Stomach (tissue), 9 donors: ENCODE measurements around the gene AXIN2. TPM values are rescaled to one million over a fixed set of nuclear protein-coding genes. Genes with fewer than 3 reads are reported as not detected.

Source experiments
- DNase-seq, 2 donors: peaks; one replicate each; pipeline versions ENCODE4 v3.0.0 to v3.0.0-alpha.2; 2013 to 2019
- H3K27ac ChIP-seq, 5 donors: fragments of 200-600 bp in 4 of 5; sonication (generic) in 4 of 5; one replicate each; pipeline ENCODE4 v1.5.1; 2013 to 2019; ENCODE audit warnings: mild to moderate bottlenecking in 1 of 5, moderate library complexity in 1 of 5
- H3K27me3 ChIP-seq, 3 donors: fragments of 200-600 bp; sonication (generic); one replicate each; pipeline ENCODE4 v1.5.1; 2017 to 2019; ENCODE audit warnings: mixed run types in 1 of 3
- H3K36me3 ChIP-seq, 4 donors: fragments of 200-600 bp; sonication (generic); 1 replicate in 3 of 4; 2 replicates in 1 of 4; pipeline ENCODE4 v1.5.1; 2016 to 2019
- H3K4me1 ChIP-seq, 4 donors: fragments of 200-600 bp; sonication (generic); one replicate each; pipeline ENCODE4 v1.5.1; 2016 to 2019
- H3K4me3 ChIP-seq, 4 donors: fragments of 200-600 bp; sonication (generic) in 3 of 4; one replicate each; pipeline ENCODE4 v1.5.1; 2016 to 2019; ENCODE audit warnings: mild to moderate bottlenecking in 1 of 4
- H3K9me3 ChIP-seq, 4 donors: fragments of 200-600 bp; sonication (generic); one replicate each; pipeline ENCODE4 v1.5.1; 2016 to 2019
- CTCF ChIP-seq, 7 experiments: fragments of 450-650 bp in 4 of 7; fragments of 200-600 bp in 3 of 7; sonication (generic) in 3 of 7; IDR thresholded peaks; one replicate each; pipeline ENCODE4 v1.5.1; 2016 to 2019; ENCODE audit warnings: antibody characterized with exemption in 7 of 7, control low read depth in 2 of 7, mild to moderate bottlenecking in 1 of 7
- EP300 ChIP-seq: sonication (generic); formaldehyde crosslinking; IDR thresholded peaks from one replicate; pipeline ENCODE4 v1.6.1; 2017; ENCODE audit warnings: antibody characterized with exemption
- POLR2A ChIP-seq, 4 donors: fragments of 450-650 bp; IDR thresholded peaks; one replicate each; pipeline ENCODE4 v1.6.1; 2016; ENCODE audit warnings: antibody characterized with exemption in 4 of 4, control low read depth in 2 of 4, mild to moderate bottlenecking in 1 of 4, moderate library complexity in 1 of 4
- POLR2AphosphoS5 ChIP-seq, 3 donors: sonication (generic); formaldehyde crosslinking; IDR thresholded peaks; one replicate each; pipeline ENCODE4 v1.6.1; 2016; ENCODE audit warnings: antibody characterized with exemption in 3 of 3
- WGBS, 5 donors: extraction: QIAGEN DNeasy Blood & Tissue Kit in 3 of 5; methylation state at CpG; one replicate each; pipeline versions ENCODE4 v1.1.5 to v1.1.7; 2013 to 2018; 5-methylcytosine and 5-hydroxymethylcytosine counted together
- intact Hi-C: fragments of 100-400 bp; cut with DNase I; formaldehyde crosslinking; loops from one replicate; pipeline ENCODE4 v1.15.1; 2023; ENCODE audit warnings: low total_unique reads
- polyA plus RNA-seq, 3 donors: library from polyadenylated mRNA; stranded (reverse); fragments of 200-250 nt; gene quantifications; one replicate each; pipeline ENCODE4 v1.2.3, GENCODE V29; 2013
- total RNA-seq, 5 donors: library from RNA; depleted of rRNA; stranded (reverse); fragments of >200 nt; gene quantifications; one replicate each; pipeline versions ENCODE4 v1.1.0 to v1.2.3, GENCODE V29; 2014 to 2016
- donor health status: healthy with polysubstance abuse.
- donor health status: Bipolar disorder and iron deficiency.
- donor health status: healthy.

AXIN2 gene
- total and polyA plus RNA-seq, 8 donors: 2.7 to 46.9 (median 12.0) TPM

DNA sequence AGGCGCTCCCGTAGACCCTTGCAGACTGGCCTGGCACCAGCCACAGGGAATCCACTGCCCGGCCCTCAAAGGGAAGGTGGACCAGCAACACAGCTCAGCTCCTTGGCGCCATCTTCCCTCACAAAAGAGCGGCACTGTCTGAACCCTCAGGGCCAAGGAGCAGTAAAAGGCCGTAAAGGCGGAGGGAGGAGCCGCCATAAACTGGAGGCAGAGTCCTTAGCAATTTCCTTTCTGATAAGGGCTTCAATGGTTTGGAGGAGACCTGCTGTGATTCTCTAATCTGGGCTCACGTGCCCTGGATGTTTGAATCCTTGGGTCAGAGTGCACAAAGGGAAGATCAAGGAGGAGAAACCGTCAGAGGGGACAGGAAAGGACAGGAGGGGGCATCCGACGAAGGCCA lies 15.5 kb upstream of the AXIN2 start:
- WGBS, 5 donors: 77 to 90% (median 83%) methylated on average over 12 of the region's 12 CpGs
- Histone ChIP-seq H3K4me1 (no peaks in the 10 kb centered on the region), H3K9me3 (no peaks in the 10 kb centered on the region), H3K4me3 (no peak overlapping the region), H3K36me3 (no peaks in the 10 kb centered on the region), H3K27ac (no peak overlapping the region), H3K27me3 (no peaks in the 10 kb centered on the region)
- TF ChIP-seq POLR2AphosphoS5 (IDR thresholded peaks at IDR 0.05) (no peak), POLR2A (IDR thresholded peaks at IDR 0.05) (no peak), EP300 (no peak), CTCF (IDR thresholded peaks at IDR 0.05) (no peak)
- intact Hi-C loops: no loop called here
- DNase-seq: no peak

- WGBS, 5 donors: 79 to 85% (median 82%) methylated on average over 5 of the region's 5 CpGs
- TF ChIP-seq POLR2AphosphoS5 (IDR thresholded peaks at IDR 0.05) (no peak), EP300 (no peak), POLR2A (IDR thresholded peaks at IDR 0.05) (no peak), CTCF (IDR thresholded peaks at IDR 0.05) (no peak)
- Histone ChIP-seq H3K36me3 (no peaks in the 10 kb centered on the region), H3K27me3 (no peaks in the 10 kb centered on the region), H3K4me1 (no peaks in the 10 kb centered on the region), H3K27ac (no peak overlapping the region), H3K9me3 (no peaks in the 10 kb centered on the region), H3K4me3 (no peak overlapping the region)
- intact Hi-C loops: no loop called here
- DNase-seq: no peak
Measured at GRCh38 chr17:65573282-65573602, 11.8 kb upstream of the AXIN2 start.

DNA sequence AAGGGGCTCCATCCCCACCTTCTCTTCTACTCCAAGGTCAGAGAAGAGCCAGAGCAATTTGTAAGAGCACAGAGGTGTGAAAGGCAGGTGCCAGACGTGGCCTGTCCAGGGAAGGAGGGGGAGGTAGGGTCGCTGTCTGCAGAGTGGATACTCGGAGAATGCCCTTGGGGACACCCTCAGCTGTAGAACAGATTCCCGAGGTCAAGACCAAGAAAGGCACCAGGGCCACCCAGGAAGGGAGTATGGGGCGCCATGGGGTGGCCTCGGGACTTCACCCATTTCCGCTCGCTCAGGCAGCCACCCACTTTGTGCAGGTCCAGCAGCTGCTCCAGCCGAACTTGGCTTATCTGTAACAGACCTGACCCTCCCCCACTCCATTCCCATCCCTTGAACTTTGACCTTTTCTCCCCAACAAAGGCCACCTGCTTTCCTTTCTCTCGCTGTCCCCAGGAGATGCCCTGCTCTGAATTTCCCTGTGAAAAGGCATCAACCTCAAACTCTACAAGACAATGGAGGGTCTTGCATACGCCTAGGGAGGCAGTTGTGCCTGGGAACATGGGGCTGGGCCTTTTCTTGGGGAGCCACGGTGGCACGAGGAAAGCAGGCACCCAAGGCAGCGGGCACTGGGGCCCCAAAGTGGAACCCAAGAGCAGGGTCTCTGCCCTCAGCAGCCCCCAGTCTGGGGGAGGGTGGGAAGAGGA lies 11.3 kb upstream of the AXIN2 start:
- no peak overlapping the region for H3K4me3 ChIP-seq
- DNase-seq: no peak
- TF ChIP-seq POLR2A (IDR thresholded peaks at IDR 0.05) (no peak), CTCF (IDR thresholded peaks at IDR 0.05) (no peak), EP300 (no peak), POLR2AphosphoS5 (IDR thresholded peaks at IDR 0.05) (no peak)
- H3K4me1 ChIP-seq: no peaks in the 10 kb centered on the region
- no peaks in the 10 kb centered on the region for H3K36me3 ChIP-seq
- 76 to 83% (median 80%) methylated on average over 13 to 14 of the region's 14 CpGs for WGBS, 5 donors
- intact Hi-C loops: no loop called here
- no peak overlapping the region for H3K27ac ChIP-seq
- no peaks in the 10 kb centered on the region for H3K27me3 ChIP-seq
- no peaks in the 10 kb centered on the region for H3K9me3 ChIP-seq

DNA sequence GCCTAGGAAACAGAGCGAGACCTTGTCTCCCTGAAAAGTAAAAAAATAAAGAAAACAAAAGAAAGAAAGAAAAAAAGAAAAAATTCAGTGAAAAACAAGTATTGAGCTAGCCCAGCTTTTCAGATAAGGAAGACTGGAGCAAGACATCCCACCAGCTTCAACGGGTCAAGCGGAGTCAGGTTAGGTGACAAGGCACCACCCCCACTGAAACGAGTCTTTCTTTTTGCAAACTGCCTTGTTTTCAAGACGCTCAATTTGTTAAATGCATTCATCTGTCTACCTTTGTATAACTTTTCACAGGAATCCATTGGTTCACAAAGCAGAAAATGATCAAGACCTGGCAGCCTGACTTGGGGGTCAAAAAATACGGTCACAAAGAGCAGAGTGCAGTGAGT lies 10.7 kb upstream of the AXIN2 start:
- intact Hi-C loops: no loop called here
- H3K4me3 ChIP-seq: no peak overlapping the region
- H3K4me1 ChIP-seq: no peaks in the 10 kb centered on the region
- H3K27ac ChIP-seq: no peak overlapping the region
- TF ChIP-seq POLR2AphosphoS5 (IDR thresholded peaks at IDR 0.05) (no peak), EP300 (no peak)
- WGBS, 5 donors: 67 to 75% (median 69%) methylated on average over 6 of the region's 6 CpGs
- H3K9me3 ChIP-seq: no peaks in the 10 kb centered on the region
- no peaks in the 10 kb centered on the region for H3K27me3 ChIP-seq
- no peaks in the 10 kb centered on the region for H3K36me3 ChIP-seq
- DNase-seq: no peak

DNA sequence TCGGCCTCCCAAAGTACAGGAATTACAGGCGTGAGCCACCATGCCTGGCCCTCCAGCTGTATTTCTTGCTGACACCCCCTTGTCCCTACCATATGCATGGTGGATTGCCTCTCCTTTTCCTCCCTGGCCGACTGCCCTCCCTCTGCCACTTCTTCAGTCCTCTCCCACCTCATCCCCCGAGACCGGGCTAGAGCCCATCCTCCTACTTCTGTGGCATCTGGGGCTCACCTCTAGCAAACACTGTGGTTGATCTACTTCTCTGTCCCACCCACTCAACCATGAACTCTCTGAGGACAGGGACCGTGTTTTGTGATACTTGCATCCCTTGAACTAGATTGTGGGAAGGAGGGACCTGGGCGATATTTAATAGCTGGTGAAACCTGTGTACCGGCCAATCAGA lies 7.5 kb upstream of the AXIN2 start:
- 86 to 93% (median 88%) methylated on average over 8 of the region's 8 CpGs for WGBS, 5 donors
- intact Hi-C loops: no loop called here
- Histone ChIP-seq H3K4me3 (no peak overlapping the region), H3K4me1 (peaks cover 0 to 16% (median 12%) of the 10 kb centered on the region in 4 donors), H3K27ac (no peak overlapping the region), H3K27me3 (no peaks in the 10 kb centered on the region), H3K36me3 (no peaks in the 10 kb centered on the region), H3K9me3 (no peaks in the 10 kb centered on the region)
- TF ChIP-seq CTCF (IDR thresholded peaks at IDR 0.05): no peak
- no peak for TF ChIP-seq POLR2A (IDR thresholded peaks at IDR 0.05)
- TF ChIP-seq EP300: no peak
- no peak for TF ChIP-seq POLR2AphosphoS5 (IDR thresholded peaks at IDR 0.05)
- no peak for DNase-seq
